ENCODE data around the gene POC1B.

POC1B gene

DNA sequence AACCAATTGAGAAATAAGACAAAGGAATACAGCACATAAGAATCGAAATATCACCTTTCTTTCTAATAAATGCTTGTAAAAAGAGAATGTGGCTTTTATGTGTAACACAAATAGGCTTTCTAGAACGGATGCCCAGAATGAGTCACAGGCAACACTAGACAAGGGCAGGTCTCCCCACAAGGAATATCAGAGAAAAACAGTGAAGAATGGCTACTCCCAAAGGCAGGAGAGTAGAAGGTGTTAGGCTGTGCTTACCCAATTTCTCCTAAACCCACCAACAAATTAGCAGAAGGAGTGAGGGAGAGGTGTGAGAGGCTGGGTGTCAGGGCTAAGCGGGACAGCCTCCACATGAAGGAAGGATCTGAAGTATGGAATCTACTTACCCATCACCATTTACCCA is 56.5 kb downstream of the POC1B start:
- no peak overlapping the region for H3K4me3 ChIP-seq (ENCODE audit: low read length)
- peak; percentile 64 for DNase-seq (ENCODE audit: low read depth)
- TF ChIP-seq, protein P1, sequence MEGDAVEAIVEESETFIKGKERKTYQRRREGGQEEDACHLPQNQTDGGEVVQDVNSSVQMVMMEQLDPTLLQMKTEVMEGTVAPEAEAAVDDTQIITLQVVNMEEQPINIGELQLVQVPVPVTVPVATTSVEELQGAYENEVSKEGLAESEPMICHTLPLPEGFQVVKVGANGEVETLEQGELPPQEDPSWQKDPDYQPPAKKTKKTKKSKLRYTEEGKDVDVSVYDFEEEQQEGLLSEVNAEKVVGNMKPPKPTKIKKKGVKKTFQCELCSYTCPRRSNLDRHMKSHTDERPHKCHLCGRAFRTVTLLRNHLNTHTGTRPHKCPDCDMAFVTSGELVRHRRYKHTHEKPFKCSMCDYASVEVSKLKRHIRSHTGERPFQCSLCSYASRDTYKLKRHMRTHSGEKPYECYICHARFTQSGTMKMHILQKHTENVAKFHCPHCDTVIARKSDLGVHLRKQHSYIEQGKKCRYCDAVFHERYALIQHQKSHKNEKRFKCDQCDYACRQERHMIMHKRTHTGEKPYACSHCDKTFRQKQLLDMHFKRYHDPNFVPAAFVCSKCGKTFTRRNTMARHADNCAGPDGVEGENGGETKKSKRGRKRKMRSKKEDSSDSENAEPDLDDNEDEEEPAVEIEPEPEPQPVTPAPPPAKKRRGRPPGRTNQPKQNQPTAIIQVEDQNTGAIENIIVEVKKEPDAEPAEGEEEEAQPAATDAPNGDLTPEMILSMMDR (IDR thresholded peaks at IDR 0.05; ENCODE audit: insufficient read depth, low read depth, low read length, missing control alignments) = no peak

DNA sequence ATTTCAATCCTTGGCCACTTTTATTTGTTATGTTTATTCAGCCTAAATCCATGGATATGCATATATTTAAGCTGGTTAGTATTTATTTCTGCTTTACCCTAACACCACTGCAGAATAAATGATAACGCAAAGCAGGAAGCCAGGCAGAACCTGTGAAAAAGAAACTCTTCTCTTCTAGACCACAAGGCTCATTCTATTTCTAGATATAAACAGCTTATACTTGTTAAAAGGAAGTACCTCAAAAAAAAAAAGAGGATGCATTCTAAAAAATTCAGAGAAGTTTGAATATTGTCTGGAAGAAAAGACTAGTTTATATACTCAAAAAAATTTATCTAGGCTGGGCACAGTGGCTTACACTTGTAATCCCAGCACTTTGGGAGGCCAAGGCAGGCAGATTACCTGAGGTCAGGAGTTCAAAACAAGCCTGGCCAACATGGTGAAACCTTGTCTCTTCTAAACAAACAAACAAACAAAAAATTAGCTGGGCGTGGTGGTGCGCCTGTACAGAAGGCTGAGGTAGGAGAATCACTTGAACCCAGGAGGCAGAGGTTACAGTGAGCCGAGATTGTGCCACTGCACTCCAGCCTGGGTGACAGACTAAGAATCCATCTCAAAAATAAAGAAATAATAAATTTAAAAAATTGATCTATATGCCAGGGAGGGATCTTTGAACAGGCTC is 57.1 kb downstream of the POC1B start:
- H3K4me3 ChIP-seq (ENCODE audit: low read length) = no peak overlapping the region
- no peak for DNase-seq (ENCODE audit: low read depth)
- TF ChIP-seq, protein P1 (IDR thresholded peaks at IDR 0.05; ENCODE audit: insufficient read depth, low read depth, low read length, missing control alignments) = no peak

DNA sequence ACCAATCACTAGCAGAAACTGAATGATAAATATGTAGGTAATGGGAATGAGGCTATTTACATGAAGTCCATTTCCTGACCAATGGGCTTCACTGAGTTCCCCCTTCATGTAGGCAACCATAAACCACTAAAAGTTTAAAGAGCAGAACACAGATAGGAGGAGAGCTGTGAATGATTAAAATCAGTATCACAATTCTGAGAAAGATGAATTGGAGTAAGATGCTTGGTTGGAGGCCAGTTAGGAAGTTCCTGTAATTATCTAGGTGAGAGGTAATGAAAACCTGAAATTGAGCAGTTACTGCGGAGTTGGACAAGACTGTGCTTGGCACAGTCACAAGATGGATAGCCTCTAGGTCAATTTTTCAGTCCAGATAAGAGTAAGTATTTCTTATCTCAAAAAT is 57.8 kb downstream of the POC1B start:
- TF ChIP-seq, protein P1 (IDR thresholded peaks at IDR 0.05; ENCODE audit: insufficient read depth, low read depth, low read length, missing control alignments) = no peak
- no peak overlapping the region for H3K4me3 ChIP-seq (ENCODE audit: low read length)
- no peak for DNase-seq (ENCODE audit: low read depth)

DNA sequence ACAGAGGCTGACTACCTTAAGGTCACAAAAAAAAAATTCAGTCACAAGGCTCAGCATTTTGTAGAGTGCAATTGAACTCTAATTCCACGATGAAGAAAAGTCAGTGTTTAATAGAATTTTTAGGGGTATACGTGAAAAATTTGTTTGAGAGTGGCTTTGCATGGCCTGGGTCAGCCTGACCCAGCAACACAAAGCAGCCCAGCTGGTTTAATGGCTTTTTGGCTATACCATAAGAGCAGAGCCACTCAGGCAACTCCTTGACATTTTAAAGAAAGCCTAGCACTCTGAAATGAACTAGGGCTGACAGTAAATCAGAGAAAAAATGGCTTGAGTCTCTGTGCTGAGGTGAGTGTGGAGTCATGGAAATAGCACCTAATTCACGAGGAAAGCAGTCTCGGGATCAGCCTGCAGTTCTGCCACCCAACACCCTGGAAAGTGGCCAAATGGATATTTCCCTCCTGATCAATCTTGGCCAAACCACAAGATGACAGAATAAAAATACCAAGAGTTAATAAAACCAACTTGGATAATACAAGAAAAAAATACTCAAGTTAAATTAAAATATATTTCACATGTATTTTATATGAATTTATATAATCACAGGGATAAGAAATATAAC is 60.8 kb downstream of the POC1B start:
- H3K4me3 ChIP-seq (ENCODE audit: low read length) = no peak overlapping the region
- TF ChIP-seq, protein P1 (IDR thresholded peaks at IDR 0.05; ENCODE audit: insufficient read depth, low read depth, low read length, missing control alignments) = no peak
- DNase-seq (ENCODE audit: low read depth) = peak; percentile 35

DNA sequence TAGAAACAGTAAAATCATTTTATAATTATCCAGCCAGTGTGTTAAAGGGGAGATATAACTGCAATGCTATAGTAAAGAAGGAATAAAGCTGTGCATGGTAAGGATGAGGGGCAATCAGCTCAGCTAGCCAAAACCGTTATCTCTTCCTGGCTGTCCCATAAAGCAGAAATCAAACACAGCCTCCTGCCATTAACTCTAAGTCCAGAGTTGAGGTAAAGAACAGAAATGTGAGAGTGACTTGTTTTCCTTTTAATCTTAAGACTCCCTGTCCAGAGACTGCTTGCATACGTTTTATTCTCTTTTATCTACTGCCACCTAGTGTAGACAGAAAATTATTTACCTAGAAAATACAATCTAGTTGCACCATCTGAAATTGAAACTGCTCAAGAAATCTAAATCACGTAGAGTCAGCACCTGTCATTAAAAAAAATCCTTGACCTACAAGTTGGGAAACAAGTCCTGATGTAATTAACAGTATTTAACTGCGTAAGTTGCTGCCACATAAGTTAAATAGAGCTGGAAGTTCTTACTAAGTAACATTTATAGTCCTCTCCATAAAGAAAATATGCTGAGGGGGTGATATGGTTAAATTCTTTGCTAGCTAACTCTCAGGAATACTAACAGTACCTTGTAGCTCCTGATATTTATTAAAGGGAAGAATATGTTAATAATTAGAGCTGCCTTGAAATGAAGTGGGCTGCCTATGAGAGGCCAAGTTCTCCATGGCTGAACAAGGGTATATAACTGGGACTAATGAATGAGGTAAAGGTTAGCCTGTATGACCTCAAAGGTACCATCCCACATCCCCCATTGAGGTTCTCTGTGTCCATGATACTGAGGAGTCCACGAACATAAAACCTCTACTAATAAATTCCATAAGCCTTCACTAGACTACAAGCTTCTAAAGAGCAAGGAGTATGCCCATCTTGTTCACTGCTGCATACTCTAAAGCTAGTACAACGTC is 63.9 kb downstream of the POC1B start:
- DNase-seq (ENCODE audit: low read depth) = peak; percentile 69
- TF ChIP-seq, protein P1 (IDR thresholded peaks at IDR 0.05; ENCODE audit: insufficient read depth, low read depth, low read length, missing control alignments) = peak; percentile 34
- no peak overlapping the region for H3K4me3 ChIP-seq (ENCODE audit: low read length)

DNA sequence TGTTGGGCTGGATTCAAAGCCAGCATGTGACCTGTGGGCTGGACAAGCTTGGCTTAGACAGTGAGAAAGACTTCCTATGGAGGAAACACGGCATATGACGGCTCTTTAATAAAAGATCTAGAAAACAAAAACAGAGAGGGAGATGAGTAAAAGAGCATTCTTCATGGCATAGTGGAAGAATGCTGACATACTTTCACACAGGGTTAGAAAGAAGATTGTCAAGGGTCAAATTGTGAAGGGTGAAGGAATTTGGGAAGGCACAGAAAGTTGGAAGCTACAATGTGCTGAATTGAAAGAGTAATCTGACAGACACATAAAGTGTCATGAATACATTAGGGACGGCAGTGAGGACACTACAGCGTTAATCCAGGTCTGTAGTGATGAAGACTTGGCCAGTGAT is 64.7 kb downstream of the POC1B start:
- TF ChIP-seq, protein P1 (IDR thresholded peaks at IDR 0.05; ENCODE audit: insufficient read depth, low read depth, low read length, missing control alignments) = no peak
- no peak for DNase-seq (ENCODE audit: low read depth)
- H3K4me3 ChIP-seq (ENCODE audit: low read length) = no peak overlapping the region
